LNCaP clone FGC (cell line): ENCODE data around the gene RSRC1.
"Not testable (repeated sequence)": the region's sequence is repeated elsewhere in the genome, so short reads cannot be mapped to it uniquely, and the experiment has no call there.

Experiments
- DNase-seq: peaks from one replicate; pipeline ENCODE4 v3.0.0-alpha.2; 2011; ENCODE audit warnings: low read depth
- H3K4me3 ChIP-seq: 2 replicates; pipeline ENCODE4 v1.5.1; 2011; ENCODE audit warnings: mild to moderate bottlenecking, low read depth, low read length, control low read depth
- CTCF ChIP-seq: IDR thresholded peaks from 2 replicates; pipeline ENCODE4 v1.5.1; 2012; ENCODE audit warnings: mild to moderate bottlenecking; ENCODE audit not compliant: control insufficient read depth, insufficient read depth; ENCODE audit errors: extremely low read depth

RSRC1 gene

GRCh38 chr3:158405507-158405906, 295.6 kb downstream of the RSRC1 start:
- no peak for TF ChIP-seq CTCF
- no peak overlapping the region for H3K4me3 ChIP-seq
- DNase-seq: no peak

- no peak for TF ChIP-seq CTCF
- H3K4me3 ChIP-seq: no peak overlapping the region
- no peak for DNase-seq
Measured at GRCh38 chr3:158407844-158408517, 298.1 kb downstream of the RSRC1 start.

GRCh38 chr3:158408518-158408897, 298.6 kb downstream of the RSRC1 start:
- not testable (repeated sequence) for H3K4me3 ChIP-seq, DNase-seq

- no peak for DNase-seq
- no peak for TF ChIP-seq CTCF
- no peak overlapping the region for H3K4me3 ChIP-seq
Measured at GRCh38 chr3:158418035-158418434, 308.1 kb downstream of the RSRC1 start.

GRCh38 chr3:158419820-158420653, 310.1 kb downstream of the RSRC1 start:
- no peak overlapping the region for H3K4me3 ChIP-seq
- no peak for TF ChIP-seq CTCF
- no peak for DNase-seq

- DNase-seq: no peak
- no peak overlapping the region for H3K4me3 ChIP-seq
Measured at GRCh38 chr3:158420654-158421396, 310.9 kb downstream of the RSRC1 start.

More at GRCh38 chr3:158420654-158421396, 310.9 kb downstream of the RSRC1 start:
- TF ChIP-seq CTCF: no peak
